KMS-11 (cell line): Measurements from ENCODE around the gene FAM114A1.
"Not testable (repeated sequence)": the region's sequence is repeated elsewhere in the genome, so short reads cannot be mapped to it uniquely, and the experiment has no call there.

Experiments
- H2AFZ ChIP-seq: fragments of 200-600 bp; sonication (generic); 2 replicates; pipeline ENCODE4 v1.6.1; 2016; ENCODE audit warnings: antibody characterized with exemption, mixed run types, low read depth
- H3K27ac ChIP-seq: fragments of 200-600 bp; sonication (generic); 2 replicates; pipeline ENCODE4 v1.6.1; 2016; ENCODE audit warnings: mild to moderate bottlenecking, mixed run types
- H3K27me3 ChIP-seq: fragments of 200-600 bp; sonication (generic); 2 replicates; pipeline ENCODE4 v1.6.1; 2017; ENCODE audit warnings: mild to moderate bottlenecking, low read depth, mixed run types, moderate library complexity; ENCODE audit not compliant: insufficient read depth
- H3K36me3 ChIP-seq: fragments of 200-600 bp; sonication (generic); 2 replicates; pipeline ENCODE4 v1.6.1; 2017; ENCODE audit warnings: mild to moderate bottlenecking, mixed run types; ENCODE audit not compliant: insufficient read depth
- H3K4me1 ChIP-seq: fragments of 200-600 bp; sonication (generic); 2 replicates; pipeline ENCODE4 v1.6.1; 2016; ENCODE audit warnings: mild to moderate bottlenecking, low read depth, mixed run types; ENCODE audit not compliant: poor library complexity, severe bottlenecking
- H3K4me2 ChIP-seq: fragments of 200-600 bp; sonication (generic); 2 replicates; pipeline ENCODE4 v1.7.0; 2016; ENCODE audit warnings: mild to moderate bottlenecking, mixed run types
- H3K4me3 ChIP-seq: fragments of 200-600 bp; sonication (generic); IDR thresholded peaks from 2 replicates; pipeline ENCODE4 v1.6.1; 2017; ENCODE audit warnings: low read depth, low read length, mixed read lengths; ENCODE audit not compliant: insufficient read depth
- H3K79me2 ChIP-seq: fragments of 200-600 bp; sonication (generic); 2 replicates; pipeline ENCODE4 v1.6.1; 2016; ENCODE audit warnings: low read depth, mixed run types; ENCODE audit not compliant: insufficient read depth
- H3K9ac ChIP-seq: fragments of 200-600 bp; sonication (generic); 2 replicates; pipeline ENCODE4 v1.6.1; 2016; ENCODE audit warnings: mild to moderate bottlenecking, mixed run types
- H4K20me1 ChIP-seq: fragments of 200-600 bp; sonication (generic); 2 replicates; pipeline ENCODE4 v1.6.1; 2016; ENCODE audit warnings: mild to moderate bottlenecking, mixed run types; ENCODE audit not compliant: insufficient read depth
- CTCF ChIP-seq: fragments of 200-600 bp; sonication (generic); conservative IDR thresholded peaks from 2 replicates; pipeline ENCODE4 v1.6.1; 2017; ENCODE audit warnings: low read depth, mild to moderate bottlenecking, antibody characterized with exemption, low read length, moderate library complexity, mixed read lengths

FAM114A1 gene

GRCh38 chr4:38983787-38984598 is 116.4 kb downstream of the FAM114A1 start:
- Histone ChIP-seq H3K36me3 (no peaks in the 10 kb centered on the region), H3K79me2 (no peaks in the 10 kb centered on the region), H4K20me1 (no peaks in the 10 kb centered on the region), H3K9ac (no peak overlapping the region), H3K4me1 (no peaks in the 10 kb centered on the region), H3K4me2 (no peak overlapping the region), H2AFZ (no peak overlapping the region), H3K27me3 (no peaks in the 10 kb centered on the region), H3K4me3 (no peak overlapping the region), H3K27ac (no peak overlapping the region)
- TF ChIP-seq CTCF = no peak

- H3K27ac ChIP-seq = no peak overlapping the region
- no peak overlapping the region for H3K4me3 ChIP-seq
- H2AFZ ChIP-seq = no peak overlapping the region
- H3K27me3 ChIP-seq = no peaks in the 10 kb centered on the region
- no peaks in the 10 kb centered on the region for H3K79me2 ChIP-seq
- no peaks in the 10 kb centered on the region for H3K36me3 ChIP-seq
- no peaks in the 10 kb centered on the region for H4K20me1 ChIP-seq
- H3K9ac ChIP-seq = no peak overlapping the region
- no peak overlapping the region for H3K4me2 ChIP-seq
- H3K4me1 ChIP-seq = no peaks in the 10 kb centered on the region
- TF ChIP-seq CTCF = no peak
Measured at GRCh38 chr4:38985410-38986100, 117.9 kb downstream of the FAM114A1 start.

GRCh38 chr4:38987491-38987890 is 119.9 kb downstream of the FAM114A1 start:
- Histone ChIP-seq H3K4me1 (no peaks in the 10 kb centered on the region), H3K27ac (no peak overlapping the region), H3K9ac (no peak overlapping the region), H3K4me3 (no peak overlapping the region), H3K27me3 (no peaks in the 10 kb centered on the region), H3K36me3 (no peaks in the 10 kb centered on the region), H2AFZ (no peak overlapping the region), H3K79me2 (no peaks in the 10 kb centered on the region), H3K4me2 (no peak overlapping the region), H4K20me1 (no peaks in the 10 kb centered on the region)
- TF ChIP-seq CTCF = no peak

GRCh38 chr4:38988353-38988752 is 120.7 kb downstream of the FAM114A1 start:
- H3K79me2 ChIP-seq, H3K4me2 ChIP-seq, H3K27ac ChIP-seq, H3K27me3 ChIP-seq, H3K4me1 ChIP-seq, H2AFZ ChIP-seq, H3K9ac ChIP-seq, H4K20me1 ChIP-seq, H3K36me3 ChIP-seq, H3K4me3 ChIP-seq: not testable (repeated sequence)

- Histone ChIP-seq H3K4me1 (no peaks in the 10 kb centered on the region), H3K4me2 (no peak overlapping the region), H2AFZ (no peak overlapping the region), H3K9ac (no peak overlapping the region), H3K27ac (no peak overlapping the region), H3K4me3 (no peak overlapping the region), H3K36me3 (no peaks in the 10 kb centered on the region), H3K27me3 (no peaks in the 10 kb centered on the region), H4K20me1 (no peaks in the 10 kb centered on the region), H3K79me2 (no peaks in the 10 kb centered on the region)
- TF ChIP-seq CTCF = no peak
Measured at GRCh38 chr4:38989487-38989886, 121.9 kb downstream of the FAM114A1 start.
